CD4-positive, alpha-beta T cell treated with Interleukin-4 for 4 hours (primary cell): ENCODE results near the gene FPGS.

Experiments
- DNase-seq: peaks from one replicate; pipeline ENCODE4 v3.0.0-alpha.2; 2020

The FPGS gene

GRCh38 chr9:127790094-127790855 lies 12.4 kb upstream of the FPGS start:
- DNase-seq, result no peak

GRCh38 chr9:127791085-127791484 lies 11.6 kb upstream of the FPGS start:
- DNase-seq, result no peak

- no peak for DNase-seq
These were observed 10.2 kb upstream of the FPGS start for GRCh38 chr9:127792417-127793031.

GRCh38 chr9:127793093-127793708 lies 9.5 kb upstream of the FPGS start:
- DNase-seq, result no peak

- DNase-seq, result no peak
These were observed 8.5 kb upstream of the FPGS start for GRCh38 chr9:127794001-127794791.

- DNase-seq, result no peak
These were observed 6.4 kb upstream of the FPGS start for GRCh38 chr9:127796225-127796813.

- DNase-seq, result no peak
These were observed 5.8 kb upstream of the FPGS start for GRCh38 chr9:127796852-127797370.

GRCh38 chr9:127801955-127802575 lies 617 bp upstream of the FPGS start:
- no peak for DNase-seq

GRCh38 chr9:127803507-127804352 lies 1.0 kb downstream of the FPGS start:
- DNase-seq, result no peak

- DNase-seq, result no peak
These were observed 2.9 kb downstream of the FPGS start for GRCh38 chr9:127805620-127806019.

GRCh38 chr9:127806871-127807270 lies 4.2 kb downstream of the FPGS start:
- no peak for DNase-seq

- DNase-seq, result no peak
These were observed 5.8 kb downstream of the FPGS start for GRCh38 chr9:127808347-127809001.

- DNase-seq, result no peak
These were observed 6.4 kb downstream of the FPGS start for GRCh38 chr9:127809002-127809539.

- no peak for DNase-seq
These were observed 7.1 kb downstream of the FPGS start for GRCh38 chr9:127809540-127810377.

- DNase-seq, result no peak
These were observed 7.9 kb downstream of the FPGS start for GRCh38 chr9:127810378-127811187.

- no peak for DNase-seq
These were observed 9.3 kb downstream of the FPGS start for GRCh38 chr9:127812011-127812410.

GRCh38 chr9:127812936-127813675 lies 10.4 kb downstream of the FPGS start:
- no peak for DNase-seq
